ENCODE results near the gene MYO1E. TPM values are rescaled to one million over a fixed set of nuclear protein-coding genes. Genes with fewer than 3 reads are reported as not detected.

The MYO1E gene
- total and polyA plus RNA-seq, 7 experiments from 2014 or later = 2.3 to 67.1 (median 3.7) TPM; not detected in 2

DNA sequence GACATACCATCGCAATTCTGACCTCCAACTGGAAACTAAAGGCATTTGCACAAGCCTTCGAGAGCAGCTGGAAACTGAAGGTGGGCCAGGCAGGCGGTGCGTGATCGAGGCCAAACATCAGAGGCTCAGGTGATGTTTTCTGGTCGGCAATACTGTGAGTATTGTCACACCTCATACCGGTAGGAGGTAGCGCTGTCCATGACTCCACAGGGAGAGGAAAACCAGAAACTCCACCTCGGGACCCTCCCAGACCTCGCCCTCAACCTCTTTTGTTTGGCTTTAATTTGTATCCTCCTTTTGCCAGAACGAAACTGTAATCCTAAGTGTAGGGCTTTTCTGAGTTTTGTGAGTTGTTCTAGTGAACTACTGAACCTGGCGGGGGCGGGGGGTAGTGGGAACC lies 122.4 kb downstream of the MYO1E start:
- H3K36me3 ChIP-seq (ENCODE audit: control insufficient read depth in 2 of 3, insufficient read depth in 3 of 3, low read length in 3 of 3) = no peaks in the 10 kb centered on the region
- Mint-ChIP-seq H3K4me3 (no peak overlapping the region), H3K4me1 (peaks cover 0 to 29% (median 0%) of the 10 kb centered on the region in 7 donors), H3K27me3 (no peaks in the 10 kb centered on the region), H3K9me3 (no peaks in the 10 kb centered on the region), H3K36me3 (peaks cover 0 to 15% (median 0%) of the 10 kb centered on the region in 5 donors), H3K27ac (no peak overlapping the region)
- no peaks in the 10 kb centered on the region for H3K27me3 ChIP-seq (ENCODE audit: control insufficient read depth in 2 of 2, insufficient read depth in 2 of 2, low read length in 2 of 2)
- CTCF ChIA-PET = interaction anchor here (1.3 kb wide), 1 partner anchor 280 kb away, joined by 3 read pairs; no protein-coding TSS in a partner anchor
- no peak overlapping the region for H3K27ac ChIP-seq (ENCODE audit: low read depth, low read length)
- H3K4me1 ChIP-seq (ENCODE audit: control insufficient read depth in 2 of 2, insufficient read depth in 2 of 2, low read length in 2 of 2) = no peaks in the 10 kb centered on the region
- ATAC-seq = no peak
- intact Hi-C loops (cut with micrococcal nuclease) = no loop called here
- no peak for DNase-seq
- no peaks in the 10 kb centered on the region for H3K9me3 ChIP-seq (ENCODE audit: control insufficient read depth in 2 of 3, low read length in 3 of 3)
- H3K4me3 ChIP-seq (ENCODE audit: low read length) = no peak overlapping the region
- POLR2A ChIA-PET = no interaction called here

DNA sequence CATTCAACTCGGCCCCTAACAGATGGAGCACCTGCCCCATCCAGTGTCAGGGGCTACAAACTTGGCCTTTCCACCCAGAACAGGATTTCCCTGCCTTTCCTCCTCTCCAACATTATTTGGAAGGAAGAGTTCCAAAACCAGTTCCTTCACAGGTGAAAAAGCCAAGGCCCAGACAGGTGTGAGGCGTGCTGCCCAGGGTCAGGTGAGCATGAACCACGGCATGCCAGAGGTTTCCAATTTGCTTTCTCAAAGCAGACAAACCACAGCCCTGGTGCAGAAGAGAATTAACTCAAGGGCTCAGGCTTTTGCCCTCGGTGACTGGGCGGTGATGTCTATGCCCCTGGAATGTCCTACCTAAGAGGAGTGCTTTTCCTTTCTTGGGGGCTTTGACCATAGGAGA lies 122.9 kb downstream of the MYO1E start:
- ATAC-seq (no peak), DNase-seq (no peak)
- Histone ChIP-seq H3K4me1 (ENCODE audit: control insufficient read depth in 2 of 2, insufficient read depth in 2 of 2, low read length in 2 of 2) (no peaks in the 10 kb centered on the region), H3K4me3 (ENCODE audit: low read length) (no peak overlapping the region), H3K36me3 (ENCODE audit: control insufficient read depth in 2 of 3, insufficient read depth in 3 of 3, low read length in 3 of 3) (no peaks in the 10 kb centered on the region), H3K27ac (ENCODE audit: low read depth, low read length) (no peak overlapping the region), H3K27me3 (ENCODE audit: control insufficient read depth in 2 of 2, insufficient read depth in 2 of 2, low read length in 2 of 2) (no peaks in the 10 kb centered on the region), H3K9me3 (ENCODE audit: control insufficient read depth in 2 of 3, low read length in 3 of 3) (no peaks in the 10 kb centered on the region)
- POLR2A ChIA-PET = no interaction called here
- no peak overlapping the region for H3K4me3 Mint-ChIP-seq
- H3K9me3 Mint-ChIP-seq = no peaks in the 10 kb centered on the region
- H3K27ac Mint-ChIP-seq = peak overlapping the region in 1 of 9 donors; percentile 42
- no peaks in the 10 kb centered on the region for H3K27me3 Mint-ChIP-seq
- intact Hi-C loops (cut with micrococcal nuclease) = loop anchor here in 1 of 2 donors (10.0 kb wide), 1 partner anchor 165 kb away; no protein-coding TSS in a partner anchor
- peaks cover 0 to 28% (median 0%) of the 10 kb centered on the region in 7 donors for H3K4me1 Mint-ChIP-seq
- CTCF ChIA-PET = no interaction called here
- H3K36me3 Mint-ChIP-seq = peaks cover 0 to 15% (median 0%) of the 10 kb centered on the region in 5 donors

DNA sequence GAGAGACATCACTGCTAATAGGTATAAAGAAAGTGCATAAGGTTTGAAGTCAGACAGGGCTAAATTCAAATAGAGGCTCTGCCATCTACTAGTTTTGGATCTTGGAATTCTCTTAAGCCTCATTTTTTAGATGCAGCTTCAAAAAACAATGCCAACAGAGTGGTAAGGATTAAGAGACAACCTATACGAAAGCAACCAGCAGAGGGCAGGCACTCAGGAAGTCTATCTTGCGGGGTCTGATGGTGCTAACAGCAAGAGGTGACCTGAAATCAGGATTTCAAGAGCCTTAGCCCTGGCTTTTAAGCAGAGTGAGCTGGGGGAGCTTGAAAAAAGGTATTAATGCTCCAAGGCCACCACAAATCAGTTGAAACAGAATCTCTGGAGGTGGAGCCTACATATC lies 125.3 kb downstream of the MYO1E start:
- peak in 8 of 9 donors; percentile 8 to 50 (median 33) for DNase-seq
- H3K4me3 Mint-ChIP-seq = no peak overlapping the region
- Histone ChIP-seq H3K36me3 (ENCODE audit: control insufficient read depth in 2 of 3, insufficient read depth in 3 of 3, low read length in 3 of 3) (no peaks in the 10 kb centered on the region), H3K27ac (ENCODE audit: low read depth, low read length) (no peak overlapping the region), H3K4me1 (ENCODE audit: control insufficient read depth in 2 of 2, insufficient read depth in 2 of 2, low read length in 2 of 2) (no peaks in the 10 kb centered on the region), H3K9me3 (ENCODE audit: control insufficient read depth in 2 of 3, low read length in 3 of 3) (no peaks in the 10 kb centered on the region), H3K27me3 (ENCODE audit: control insufficient read depth in 2 of 2, insufficient read depth in 2 of 2, low read length in 2 of 2) (no peaks in the 10 kb centered on the region), H3K4me3 (ENCODE audit: low read length) (no peak overlapping the region)
- CTCF ChIA-PET = interaction anchor here (0.6 to 5.9 kb wide), 5 partner anchors 10 to 811 kb away, joined by 3 to 34 read pairs (median 3); no protein-coding TSS in a partner anchor
- POLR2A ChIA-PET = no interaction called here
- no peaks in the 10 kb centered on the region for H3K9me3 Mint-ChIP-seq
- ATAC-seq = peak; percentile 79
- H3K27ac Mint-ChIP-seq = no peak overlapping the region
- H3K36me3 Mint-ChIP-seq = peaks cover 0 to 9% (median 0%) of the 10 kb centered on the region in 5 donors
- peaks cover 0 to 25% (median 0%) of the 10 kb centered on the region in 7 donors for H3K4me1 Mint-ChIP-seq
- H3K27me3 Mint-ChIP-seq = peaks cover 0 to 1% (median 0%) of the 10 kb centered on the region in 5 donors
- intact Hi-C loops (cut with micrococcal nuclease) = loop anchor here (1.0 to 10.0 kb wide), 6 partner anchors 53 to 267 kb away; partner anchors contain the start of gene MYO1E (in 1 of the 2)

DNA sequence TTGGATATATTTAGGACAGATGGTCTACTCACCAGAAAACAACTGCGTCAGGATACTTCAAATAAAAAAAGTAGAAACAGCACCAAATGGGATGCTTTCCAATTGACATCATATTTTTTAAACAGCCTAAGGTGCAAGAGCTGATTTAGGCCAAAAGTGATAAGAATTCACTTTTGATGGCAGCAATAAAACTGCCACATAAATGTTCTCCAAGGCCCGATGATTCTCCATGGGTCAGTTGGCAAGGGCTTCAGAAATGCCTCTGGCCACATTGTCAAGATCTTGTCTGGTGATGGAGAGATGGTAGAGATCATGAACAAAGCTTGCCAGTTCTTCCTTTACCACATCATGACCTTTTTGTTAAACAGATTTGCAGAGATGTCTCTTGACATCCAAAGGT lies 127.1 kb downstream of the MYO1E start:
- Histone ChIP-seq H3K4me1 (ENCODE audit: control insufficient read depth in 2 of 2, insufficient read depth in 2 of 2, low read length in 2 of 2) (no peaks in the 10 kb centered on the region), H3K27ac (ENCODE audit: low read depth, low read length) (no peak overlapping the region), H3K9me3 (ENCODE audit: control insufficient read depth in 2 of 3, low read length in 3 of 3) (no peaks in the 10 kb centered on the region), H3K4me3 (ENCODE audit: low read length) (no peak overlapping the region), H3K27me3 (ENCODE audit: control insufficient read depth in 2 of 2, insufficient read depth in 2 of 2, low read length in 2 of 2) (no peaks in the 10 kb centered on the region), H3K36me3 (ENCODE audit: control insufficient read depth in 2 of 3, insufficient read depth in 3 of 3, low read length in 3 of 3) (no peaks in the 10 kb centered on the region)
- DNase-seq = no peak
- peaks cover 0 to 10% (median 0%) of the 10 kb centered on the region in 5 donors for H3K36me3 Mint-ChIP-seq
- H3K4me3 Mint-ChIP-seq = no peak overlapping the region
- ChIA-PET POLR2A (no interaction called here), CTCF (interaction anchor here (1.1 to 5.9 kb wide), 2 partner anchors 283 to 302 kb away, joined by 3 to 34 read pairs; no protein-coding TSS in a partner anchor)
- intact Hi-C loops (cut with micrococcal nuclease) = loop anchor here in 1 of 2 donors (10.0 kb wide), 1 partner anchor 169 kb away; no protein-coding TSS in a partner anchor
- H3K4me1 Mint-ChIP-seq = peaks cover 0 to 21% (median 0%) of the 10 kb centered on the region in 7 donors
- no peak overlapping the region for H3K27ac Mint-ChIP-seq
- no peak for ATAC-seq
- no peaks in the 10 kb centered on the region for H3K9me3 Mint-ChIP-seq
- peaks cover 0 to 5% (median 0%) of the 10 kb centered on the region in 5 donors for H3K27me3 Mint-ChIP-seq

DNA sequence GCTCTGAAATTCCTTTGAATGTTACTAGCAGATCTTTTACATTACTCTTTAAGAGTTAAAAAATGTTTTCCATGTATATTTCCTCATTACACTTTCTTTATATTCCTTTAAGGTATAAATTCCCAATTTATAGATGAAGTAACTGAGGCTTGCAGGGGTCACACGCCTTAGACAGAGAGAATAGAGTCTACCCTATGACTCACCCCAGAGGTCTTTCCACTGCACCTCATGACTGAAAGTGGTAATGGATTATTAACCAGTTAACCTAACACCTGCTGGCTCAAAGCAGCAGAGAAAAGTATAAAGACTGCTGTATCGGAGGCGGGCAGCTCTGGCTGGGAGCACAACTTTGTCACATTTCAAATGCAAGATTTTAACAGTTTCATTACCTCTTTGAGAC lies 128.3 kb downstream of the MYO1E start:
- H3K27me3 ChIP-seq (ENCODE audit: control insufficient read depth in 2 of 2, insufficient read depth in 2 of 2, low read length in 2 of 2) = no peaks in the 10 kb centered on the region
- intact Hi-C loops (cut with micrococcal nuclease) = loop anchor here in 1 of 2 donors (10.0 kb wide), 1 partner anchor 170 kb away; no protein-coding TSS in a partner anchor
- DNase-seq (no peak), ATAC-seq (no peak)
- Mint-ChIP-seq H3K4me3 (no peak overlapping the region), H3K36me3 (peaks cover 0 to 10% (median 0%) of the 10 kb centered on the region in 5 donors), H3K9me3 (no peaks in the 10 kb centered on the region), H3K4me1 (peaks cover 0 to 16% (median 0%) of the 10 kb centered on the region in 7 donors), H3K27ac (no peak overlapping the region), H3K27me3 (peaks cover 0 to 5% (median 0%) of the 10 kb centered on the region in 5 donors)
- ChIA-PET CTCF (interaction anchor here (1.2 to 5.9 kb wide), 2 partner anchors 249 to 285 kb away, joined by 4 to 34 read pairs; no protein-coding TSS in a partner anchor), POLR2A (no interaction called here)
- H3K27ac ChIP-seq (ENCODE audit: low read depth, low read length) = no peak overlapping the region
- no peaks in the 10 kb centered on the region for H3K9me3 ChIP-seq (ENCODE audit: control insufficient read depth in 2 of 3, low read length in 3 of 3)
- H3K4me3 ChIP-seq (ENCODE audit: low read length) = no peak overlapping the region
- H3K36me3 ChIP-seq (ENCODE audit: control insufficient read depth in 2 of 3, insufficient read depth in 3 of 3, low read length in 3 of 3) = no peaks in the 10 kb centered on the region
- no peaks in the 10 kb centered on the region for H3K4me1 ChIP-seq (ENCODE audit: control insufficient read depth in 2 of 2, insufficient read depth in 2 of 2, low read length in 2 of 2)

DNA sequence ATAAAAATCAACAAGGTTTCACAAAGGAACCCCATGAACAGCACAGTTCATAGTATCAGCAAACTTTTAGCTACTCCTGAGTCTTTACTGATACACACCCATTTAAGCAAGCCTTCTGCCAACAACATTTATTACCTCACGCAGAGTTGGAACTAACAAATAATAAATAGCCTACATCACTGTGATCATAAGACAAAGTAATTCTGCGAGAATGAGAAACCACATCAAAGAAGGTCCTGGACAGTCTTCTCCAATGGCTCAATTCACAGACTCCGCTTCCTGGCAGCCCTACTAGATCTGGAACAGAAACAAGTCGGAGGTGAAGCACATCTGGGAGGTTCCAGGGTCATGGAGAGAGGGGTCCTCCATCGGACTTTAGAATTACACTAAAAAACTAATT lies 129.0 kb downstream of the MYO1E start:
- no peaks in the 10 kb centered on the region for H3K9me3 ChIP-seq (ENCODE audit: control insufficient read depth in 2 of 3, low read length in 3 of 3)
- Mint-ChIP-seq H3K4me3 (no peak overlapping the region), H3K27me3 (peaks cover 0 to 5% (median 0%) of the 10 kb centered on the region in 5 donors), H3K9me3 (no peaks in the 10 kb centered on the region), H3K36me3 (peaks cover 0 to 10% (median 0%) of the 10 kb centered on the region in 5 donors), H3K4me1 (peaks cover 0 to 12% (median 0%) of the 10 kb centered on the region in 7 donors), H3K27ac (no peak overlapping the region)
- no peaks in the 10 kb centered on the region for H3K4me1 ChIP-seq (ENCODE audit: control insufficient read depth in 2 of 2, insufficient read depth in 2 of 2, low read length in 2 of 2)
- ChIA-PET POLR2A (no interaction called here), CTCF (interaction anchor here (1.2 to 5.9 kb wide), 2 partner anchors 250 to 285 kb away, joined by 4 to 34 read pairs; no protein-coding TSS in a partner anchor)
- no peak overlapping the region for H3K4me3 ChIP-seq (ENCODE audit: low read length)
- DNase-seq (no peak), ATAC-seq (no peak)
- no peaks in the 10 kb centered on the region for H3K27me3 ChIP-seq (ENCODE audit: control insufficient read depth in 2 of 2, insufficient read depth in 2 of 2, low read length in 2 of 2)
- no peak overlapping the region for H3K27ac ChIP-seq (ENCODE audit: low read depth, low read length)
- no peaks in the 10 kb centered on the region for H3K36me3 ChIP-seq (ENCODE audit: control insufficient read depth in 2 of 3, insufficient read depth in 3 of 3, low read length in 3 of 3)
- intact Hi-C loops (cut with micrococcal nuclease) = loop anchor here in 1 of 2 donors (10.0 kb wide), 1 partner anchor 171 kb away; no protein-coding TSS in a partner anchor

Data from naive thymus-derived CD4-positive, alpha-beta T cell (primary cell).